ENCODE data around the gene SAFB.

Gene SAFB

GRCh38 chr19:5622465-5623396 is at the start of gene SAFB, which contains the start of gene SAFB2:
SAFB (plus strand) TSS chr19:5623083; CDS start chr19:5623206, 123 bp downstream.
SAFB2 (minus strand) TSS chr19:5622776; CDS start chr19:5622715, 61 bp downstream.
- peak within 1 kb of the TSS; percentile 99 for H3K4me3 ChIP-seq (ENCODE audit: low read depth, low read length)

GRCh38 chr19:5575590-5575989 is 47.3 kb upstream of the SAFB start:
- TF ChIP-seq CTCF (IDR thresholded peaks at IDR 0.05; ENCODE audit: low read depth, low read length), result no peak
- H3K4me3 ChIP-seq (ENCODE audit: low read depth, low read length), result no peak overlapping the region

More at GRCh38 chr19:5622465-5623396, at the start of gene SAFB, which contains the start of gene SAFB2:
- no peak for TF ChIP-seq CTCF (IDR thresholded peaks at IDR 0.05; ENCODE audit: low read depth, low read length)

GRCh38 chr19:5578097-5578846 is 44.6 kb upstream of the SAFB start:
- H3K4me3 ChIP-seq (ENCODE audit: low read depth, low read length), result no peak overlapping the region
- TF ChIP-seq CTCF (IDR thresholded peaks at IDR 0.05; ENCODE audit: low read depth, low read length), result peak; percentile 98

- TF ChIP-seq CTCF (IDR thresholded peaks at IDR 0.05; ENCODE audit: low read depth, low read length), result no peak
- no peak overlapping the region for H3K4me3 ChIP-seq (ENCODE audit: low read depth, low read length)
Observed at GRCh38 chr19:5579286-5579685, 43.6 kb upstream of the SAFB start.

GRCh38 chr19:5579697-5580096 is 43.2 kb upstream of the SAFB start:
- no peak overlapping the region for H3K4me3 ChIP-seq (ENCODE audit: low read depth, low read length)
- no peak for TF ChIP-seq CTCF (IDR thresholded peaks at IDR 0.05; ENCODE audit: low read depth, low read length)

GRCh38 chr19:5580161-5580571 is 42.7 kb upstream of the SAFB start:
- no peak for TF ChIP-seq CTCF (IDR thresholded peaks at IDR 0.05; ENCODE audit: low read depth, low read length)
- H3K4me3 ChIP-seq (ENCODE audit: low read depth, low read length), result no peak overlapping the region

Data from WI38 (cell line).